A549 treated with AZD9567 at 1 μM for 4 hours (cell line): Measurements from ENCODE around the gene NDUFV2. TPM values are rescaled to one million over a fixed set of nuclear protein-coding genes. Genes with fewer than 3 reads are reported as not detected.

ENCODE experiments used
- total RNA-seq: library from RNA; stranded (reverse); fragments of 200-300 nt; extraction: Qiagen RNA extraction; gene quantifications from 5 replicates; pipeline ENCODE4 v1.2.3, GENCODE V29; 2022; ENCODE audit not compliant: insufficient read depth

The NDUFV2 gene
- 116 to 146 TPM (median 121 TPM) in 5 replicates for total RNA-seq

DNA sequence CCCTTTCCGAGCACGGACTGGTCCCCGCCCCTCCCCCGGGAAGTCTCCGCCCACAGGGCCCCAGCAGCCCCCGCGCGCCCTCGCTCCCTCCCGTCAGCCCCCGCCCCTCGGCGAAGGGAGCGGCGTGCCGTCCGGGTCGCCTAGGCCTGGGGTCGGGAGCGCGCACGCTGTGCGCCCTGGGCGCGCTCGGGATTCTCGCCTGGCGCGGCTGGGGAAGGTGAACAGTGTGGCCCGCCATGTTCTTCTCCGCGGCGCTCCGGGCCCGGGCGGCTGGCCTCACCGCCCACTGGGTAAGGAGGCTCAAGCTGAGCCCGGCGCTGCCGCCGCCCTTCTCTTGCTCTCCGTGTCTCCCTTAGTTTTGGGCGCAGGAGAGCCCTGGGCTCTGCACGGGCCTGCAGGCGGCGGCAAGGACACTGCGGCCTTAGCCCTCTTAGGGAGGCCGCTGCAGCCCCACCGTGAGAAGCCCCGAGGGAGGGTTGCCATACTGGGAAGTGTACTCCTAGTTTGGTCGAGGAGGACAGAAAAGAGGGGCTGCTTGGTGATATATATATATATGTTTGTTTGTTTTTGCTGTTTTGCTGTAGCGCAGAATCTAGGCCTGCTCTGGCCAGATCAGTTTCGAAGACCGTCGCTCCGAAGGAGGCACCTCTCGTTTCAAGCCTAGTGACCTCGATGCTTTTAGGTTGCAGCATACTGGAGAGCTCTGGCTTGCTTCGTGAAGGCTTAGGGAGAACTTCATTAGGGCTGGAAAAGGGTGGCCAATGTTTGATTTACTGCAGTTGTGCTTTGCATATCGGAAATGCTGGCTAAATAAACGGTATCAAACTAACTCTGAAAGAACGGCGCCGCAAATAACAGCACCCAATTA lies at the start of gene NDUFV2:
Gene NDUFV2, plus strand, starts transcription at position 192 of the 868 bp plus-strand sequence. Its CDS starts 45 bp downstream, at position 237.

GRCh38 chr18:9136315-9137155 lies 34.0 kb downstream of the NDUFV2 start, which contains the start of gene ANKRD12:
TSS of gene ANKRD12 (plus strand) at chr18:9136781. CDS start at chr18:9182433, 45,652 bp downstream.

Other genes with a start within 250 kb of the NDUFV2 start
- 2.7 to 5.3 TPM (median 4.0 TPM) in 5 replicates for gene ANKRD12, start 34.1 kb downstream of the NDUFV2 start, total RNA-seq
- 14.2 to 19.5 TPM (median 18.1 TPM) in 5 replicates for gene TWSG1, start 232.1 kb downstream of the NDUFV2 start, total RNA-seq